ENCODE measurements around the gene ANKLE2.
"Not testable (repeated sequence)": the region's sequence is repeated elsewhere in the genome, so short reads cannot be mapped to it uniquely, and the experiment has no call there.

Gene ANKLE2

DNA sequence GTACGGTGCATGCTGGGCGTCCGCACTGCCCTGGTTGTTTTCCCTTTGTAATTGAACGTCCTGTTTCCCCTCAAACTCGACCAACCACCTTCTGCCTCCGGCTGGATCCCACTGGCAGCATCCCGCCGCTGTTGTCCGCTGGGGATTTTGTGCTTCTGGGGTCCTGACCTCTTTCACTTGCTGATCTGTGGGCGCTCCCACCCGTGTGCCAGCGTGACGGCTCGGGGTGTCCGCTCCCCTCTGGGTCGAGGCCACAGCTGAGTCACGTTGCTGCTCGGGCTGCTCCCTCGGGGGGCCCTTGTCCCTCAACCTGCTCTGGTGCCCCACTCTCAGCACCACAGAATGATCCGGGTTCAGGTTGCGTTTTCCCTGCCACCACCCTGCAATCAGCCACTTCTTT is 43.0 kb downstream of the ANKLE2 start:
- no peak for DNase-seq

DNA sequence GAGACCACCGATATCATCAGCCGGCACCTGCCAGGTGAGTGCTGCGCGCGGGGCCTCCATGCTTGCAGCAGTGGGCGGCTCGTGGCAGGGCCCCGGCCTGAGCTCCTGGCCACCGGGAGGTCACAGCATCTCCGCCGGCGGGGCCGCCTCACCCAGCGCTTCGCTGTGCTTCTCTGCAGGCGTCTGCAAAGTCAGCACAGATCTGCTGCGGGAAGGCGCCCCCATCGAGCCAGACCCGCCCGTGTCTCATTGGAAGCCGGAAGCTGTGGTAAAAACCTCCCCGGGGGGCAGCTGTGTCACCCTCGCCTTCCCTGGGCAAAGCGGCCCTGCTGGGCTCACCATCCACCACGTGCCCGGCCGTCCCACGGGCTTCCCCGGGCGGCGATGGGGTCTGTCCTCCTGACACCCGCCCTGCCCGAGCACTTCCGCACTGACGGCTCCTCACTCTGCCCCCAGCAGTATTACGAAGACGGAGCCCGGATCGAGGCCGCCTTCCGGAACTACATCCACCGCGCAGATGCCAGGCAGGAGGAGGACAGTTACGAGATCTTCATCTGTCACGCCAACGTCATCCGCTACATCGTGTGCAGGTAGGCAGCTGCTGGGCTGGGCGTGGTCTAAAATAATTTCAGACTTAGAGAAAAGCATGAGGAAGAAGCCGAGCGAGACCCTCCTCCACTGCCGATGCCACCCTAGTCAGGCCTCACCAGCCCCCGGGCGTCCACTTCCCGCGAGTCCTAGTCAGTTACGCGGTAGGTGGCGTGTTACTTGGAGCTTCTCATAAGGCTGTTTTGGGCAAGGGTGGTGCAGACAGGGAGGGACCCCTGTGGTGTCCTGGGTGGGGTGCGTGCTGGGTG is 43.9 kb downstream of the ANKLE2 start:
- DNase-seq: no peak

DNA sequence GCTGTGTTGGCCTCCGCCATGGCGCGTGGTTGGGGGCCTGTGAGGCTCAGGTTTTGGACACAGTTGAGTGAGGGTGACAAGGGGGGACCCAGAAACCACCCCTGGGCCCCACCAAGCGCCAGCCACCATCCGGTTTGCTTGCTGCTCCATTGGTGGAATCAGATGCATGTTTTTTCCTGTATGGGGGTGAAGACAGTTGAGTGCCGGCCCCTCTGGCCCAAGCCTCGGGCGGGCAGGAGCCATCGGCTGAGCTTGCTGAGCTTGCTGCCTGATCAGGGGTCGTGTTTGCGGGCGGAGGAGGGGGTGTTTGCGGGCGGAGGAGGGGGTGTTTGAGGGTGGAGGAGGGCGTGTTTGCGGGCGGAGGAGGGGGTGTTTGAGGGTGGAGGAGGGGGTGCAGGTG is 44.6 kb downstream of the ANKLE2 start:
- DNase-seq: no peak

DNA sequence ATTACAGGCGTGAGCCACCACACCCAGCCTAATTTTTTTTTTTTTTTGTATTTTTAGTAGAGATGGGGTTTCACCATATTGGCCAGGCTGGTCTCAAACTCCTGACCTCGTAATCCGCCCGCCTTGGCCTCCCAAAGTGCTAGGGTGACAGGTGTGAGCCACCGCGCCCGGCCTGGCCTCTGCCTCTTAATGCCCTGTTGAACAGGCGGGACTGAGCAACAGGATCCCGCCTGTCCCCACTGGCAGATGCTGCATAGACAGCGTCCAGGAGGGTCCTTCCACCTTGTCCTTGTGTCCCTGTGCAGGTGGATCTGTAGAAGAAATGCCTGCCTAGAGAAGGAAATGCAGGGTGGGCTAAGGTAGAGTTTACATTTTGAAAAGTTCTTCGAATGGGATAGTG is 45.3 kb downstream of the ANKLE2 start:
- no peak for DNase-seq

DNA sequence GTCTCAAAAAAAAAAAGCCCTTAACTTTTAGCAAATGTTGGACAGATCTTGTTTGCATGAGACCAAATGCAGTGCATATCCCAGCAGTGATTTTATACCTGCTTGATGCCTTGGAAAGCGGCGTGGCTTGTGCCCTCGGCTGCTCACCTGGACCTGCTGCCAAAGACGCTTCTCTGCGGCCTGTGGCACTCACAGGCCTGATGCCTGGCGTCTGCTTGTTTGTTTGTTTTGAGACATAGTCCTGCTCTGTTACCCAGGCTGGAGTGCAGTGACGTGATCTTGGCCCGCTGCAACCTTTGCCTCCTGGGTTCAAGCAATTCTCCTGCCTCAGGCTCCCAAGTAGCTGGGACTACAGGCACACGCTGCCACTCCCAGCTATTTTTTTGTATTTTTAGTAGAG is 45.8 kb downstream of the ANKLE2 start:
- no peak for DNase-seq

DNA sequence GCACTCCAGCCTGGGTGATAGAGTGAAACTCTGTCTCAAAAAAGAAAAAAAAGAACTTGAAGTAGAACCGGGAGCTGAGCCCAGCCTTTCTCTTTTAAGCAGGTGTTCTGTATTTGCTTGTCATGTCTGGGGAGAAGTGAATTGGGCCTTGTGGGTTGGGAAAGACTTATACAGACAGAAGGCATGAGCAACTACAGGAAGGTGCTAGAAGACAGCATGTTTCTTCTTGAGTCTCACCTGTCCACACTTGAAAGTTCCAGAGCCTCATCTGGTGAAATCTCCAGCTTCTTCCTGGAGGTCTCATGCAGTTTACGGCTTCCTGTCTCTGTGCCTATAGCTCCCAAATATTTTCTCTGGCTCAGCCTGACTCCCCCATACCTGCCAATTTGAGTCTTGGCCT is 48.5 kb downstream of the ANKLE2 start:
- no peak for DNase-seq

DNA sequence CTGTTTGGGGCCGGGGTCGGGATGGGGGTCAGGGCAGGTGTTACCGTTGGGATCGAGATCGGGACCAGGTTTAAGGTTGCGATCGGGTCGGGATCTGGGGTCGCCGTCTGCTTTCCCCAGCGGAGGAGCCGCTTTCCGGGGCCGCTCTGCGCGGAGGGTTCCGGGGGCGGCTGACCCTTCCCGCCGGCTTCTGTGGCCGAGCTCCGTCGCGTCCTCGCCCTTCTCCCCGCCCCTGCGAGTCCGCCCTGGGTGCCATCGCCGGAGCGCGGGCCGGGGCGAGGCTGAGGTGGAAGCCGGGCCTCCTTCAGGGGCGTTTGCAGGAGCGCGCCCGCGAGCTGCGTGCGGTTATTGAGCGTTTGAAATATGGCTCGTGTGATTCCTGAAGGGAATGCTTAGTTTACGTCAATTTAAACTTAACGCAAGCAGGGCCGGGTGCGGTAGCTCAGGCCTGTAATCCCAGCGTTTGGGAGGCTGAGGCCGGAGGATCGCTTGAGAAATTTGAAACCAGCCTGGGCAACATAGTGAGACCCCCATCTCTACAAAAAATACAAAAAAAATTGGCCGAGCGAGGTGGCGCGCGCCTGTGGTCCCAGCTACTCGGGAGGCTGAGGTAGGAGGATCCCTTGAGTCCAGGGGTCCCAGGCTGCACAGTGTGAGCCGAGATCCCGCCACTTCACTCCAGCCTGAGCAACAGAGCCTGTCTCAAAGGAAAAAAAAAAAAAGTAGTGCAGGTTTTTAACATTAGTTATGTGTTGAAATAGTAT is 50.4 kb downstream of the ANKLE2 start:
- DNase-seq: no peak

DNA sequence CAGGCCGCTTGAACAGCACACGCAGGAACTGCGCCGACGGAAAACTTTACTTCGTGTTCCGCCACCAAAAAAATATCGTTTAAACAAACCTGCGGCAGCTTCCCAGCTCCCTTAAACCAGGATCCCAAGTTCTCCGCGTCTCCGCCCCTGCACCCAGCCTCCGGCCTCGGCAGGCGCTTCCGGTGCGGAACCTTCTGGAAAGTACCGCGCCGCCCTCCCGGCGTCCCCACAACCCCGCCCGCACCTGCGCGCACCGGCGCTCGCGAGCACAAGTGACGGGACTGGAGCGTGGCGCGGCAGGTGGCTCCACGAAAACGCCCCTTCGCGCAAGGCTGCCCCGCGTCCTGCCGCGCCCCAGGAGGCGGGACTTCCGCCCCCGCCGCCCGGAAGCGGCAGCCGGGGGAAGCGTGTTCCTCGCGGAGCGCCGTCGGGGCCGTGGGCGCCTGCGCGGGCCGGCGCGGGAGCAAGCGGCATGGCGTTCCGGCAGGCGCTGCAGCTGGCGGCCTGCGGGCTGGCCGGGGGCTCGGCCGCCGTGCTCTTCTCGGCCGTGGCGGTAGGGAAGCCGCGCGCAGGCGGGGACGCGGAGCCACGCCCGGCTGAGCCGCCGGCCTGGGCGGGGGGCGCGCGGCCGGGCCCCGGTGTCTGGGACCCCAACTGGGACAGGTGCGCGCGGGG is 51.1 kb downstream of the ANKLE2 start, which contains the start of gene PGAM5:
Gene PGAM5 (plus strand): TSS at position 438 of the 675 bp plus-strand sequence. CDS start 35 bp downstream, at position 473.
- peak; percentile 74 for DNase-seq

DNA sequence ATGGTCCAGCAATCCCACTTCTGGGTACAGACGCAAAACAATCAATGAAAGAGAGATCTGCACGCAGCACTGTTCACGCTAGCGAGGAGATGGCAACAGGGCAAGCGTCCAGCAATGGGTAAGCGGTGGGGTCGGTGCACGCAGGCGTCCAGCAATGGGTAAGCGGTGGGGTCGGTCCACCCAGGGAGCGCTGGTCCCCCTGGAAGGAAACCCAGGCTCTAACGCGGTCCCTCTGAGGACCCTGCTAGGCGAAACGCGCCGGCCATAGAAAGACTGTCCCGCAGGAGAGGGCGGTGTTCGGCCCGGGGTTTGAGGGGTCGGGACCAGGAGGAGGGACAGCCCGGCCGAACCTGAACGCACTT is 51.6 kb downstream of the ANKLE2 start:
- no peak for DNase-seq

DNA sequence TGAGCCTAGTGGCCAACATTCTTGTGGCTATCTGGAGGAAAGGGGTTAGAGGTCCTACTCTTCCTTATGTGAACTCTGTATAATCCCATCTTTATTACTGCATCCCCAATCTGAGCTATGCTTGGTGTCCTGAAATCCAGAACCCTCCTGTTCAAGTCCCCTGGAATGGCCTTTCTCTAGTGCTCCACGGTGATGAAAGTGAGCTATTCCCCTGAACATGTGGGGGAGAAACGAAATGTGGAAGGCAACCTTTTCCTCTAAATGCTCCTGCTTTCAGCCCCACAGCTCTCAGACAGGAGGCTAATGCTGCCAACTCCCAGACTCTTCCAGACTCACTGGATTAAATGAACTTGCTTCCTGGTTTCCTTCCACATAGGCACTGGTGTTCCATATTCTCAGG is 53.5 kb downstream of the ANKLE2 start:
- DNase-seq: no peak

DNA sequence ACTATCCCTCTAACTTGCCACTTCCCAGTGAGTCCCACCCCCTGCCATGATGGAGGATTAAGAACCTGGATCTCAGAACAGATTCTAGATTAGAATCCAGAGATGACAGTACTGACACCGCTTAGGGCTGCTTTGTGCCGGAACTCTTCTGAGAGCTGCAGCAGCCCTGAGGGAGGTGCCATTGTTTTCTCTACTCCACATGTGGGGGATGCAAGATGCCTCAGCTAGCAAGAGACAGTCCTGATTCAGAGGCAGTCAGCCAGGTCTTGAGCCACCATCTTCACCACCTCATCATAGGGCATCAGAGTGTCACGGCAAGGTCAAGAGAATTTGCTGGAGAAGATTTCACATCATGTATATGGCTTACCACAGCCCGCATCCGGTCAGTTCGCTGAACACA is 54.4 kb downstream of the ANKLE2 start:
- DNase-seq: no peak

DNA sequence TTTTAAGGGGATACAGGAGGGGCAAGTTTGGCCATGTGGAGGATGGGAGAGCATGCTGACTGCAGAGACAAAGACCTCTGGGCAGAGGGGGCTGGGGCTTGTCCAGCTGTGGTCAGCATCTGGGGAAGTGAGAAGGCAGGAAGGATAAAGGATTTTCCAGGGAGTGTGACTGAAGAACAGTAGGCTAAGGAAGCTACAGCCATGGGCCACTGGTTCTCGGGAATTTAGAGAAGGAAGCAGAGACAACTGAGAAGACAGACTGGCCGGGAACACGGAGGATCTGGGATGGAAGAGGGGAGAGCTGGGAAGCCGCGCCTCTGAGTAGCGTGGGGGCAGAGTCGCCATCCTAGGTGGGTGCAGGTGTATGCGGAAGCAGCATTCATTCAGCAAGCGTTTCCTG is 58.0 kb downstream of the ANKLE2 start:
- peak; percentile 68 for DNase-seq

DNA sequence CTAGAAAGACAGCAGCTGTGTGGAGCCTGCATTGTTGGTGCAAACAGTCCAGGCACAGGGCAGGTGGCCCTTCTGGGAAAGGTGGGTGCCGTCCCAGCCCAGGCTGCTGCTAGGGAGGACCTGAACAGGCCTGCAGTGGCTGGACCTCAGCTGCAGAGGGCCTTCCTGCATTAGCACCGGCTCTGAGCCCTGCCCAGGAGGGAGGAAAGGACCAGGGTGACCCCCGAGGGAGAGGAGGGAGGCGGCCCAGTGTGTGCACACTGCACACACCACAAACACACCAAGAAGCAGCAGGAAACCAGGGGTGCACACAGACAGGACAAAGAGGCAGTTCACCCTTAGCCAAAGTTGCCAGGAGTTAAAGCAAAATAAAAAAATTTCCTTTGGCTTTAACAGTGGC is 59.0 kb downstream of the ANKLE2 start:
- DNase-seq: no peak

DNA sequence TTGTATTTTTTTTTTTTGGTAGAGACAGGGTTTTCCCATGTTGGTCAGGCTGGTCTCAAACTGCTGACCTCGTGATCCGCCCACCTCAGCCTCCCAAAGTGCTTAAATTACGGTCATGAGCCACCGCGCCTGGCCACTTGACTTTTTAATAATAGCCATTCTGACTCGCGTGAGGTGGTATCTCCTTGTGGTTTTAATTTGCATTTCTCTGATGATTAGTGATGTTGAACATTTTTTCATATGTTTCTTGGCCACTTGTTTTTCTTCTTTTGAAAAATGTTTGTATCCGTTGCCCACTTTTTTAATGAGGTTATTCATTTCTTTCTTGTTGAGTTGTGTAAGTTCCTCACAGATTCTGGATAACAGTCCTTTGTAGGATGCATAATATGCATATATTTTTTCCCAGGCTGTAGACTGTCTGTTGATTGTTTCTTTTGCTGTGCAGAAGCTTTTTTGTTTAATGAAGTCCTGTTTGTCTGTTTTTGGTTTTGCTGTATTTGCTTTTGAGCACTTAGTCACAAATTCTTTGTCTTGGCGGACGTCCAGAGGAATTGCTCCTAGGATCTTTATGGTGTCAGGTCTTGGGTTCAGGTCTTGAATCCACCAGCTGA is 61.3 kb downstream of the ANKLE2 start:
- no peak for DNase-seq

DNA sequence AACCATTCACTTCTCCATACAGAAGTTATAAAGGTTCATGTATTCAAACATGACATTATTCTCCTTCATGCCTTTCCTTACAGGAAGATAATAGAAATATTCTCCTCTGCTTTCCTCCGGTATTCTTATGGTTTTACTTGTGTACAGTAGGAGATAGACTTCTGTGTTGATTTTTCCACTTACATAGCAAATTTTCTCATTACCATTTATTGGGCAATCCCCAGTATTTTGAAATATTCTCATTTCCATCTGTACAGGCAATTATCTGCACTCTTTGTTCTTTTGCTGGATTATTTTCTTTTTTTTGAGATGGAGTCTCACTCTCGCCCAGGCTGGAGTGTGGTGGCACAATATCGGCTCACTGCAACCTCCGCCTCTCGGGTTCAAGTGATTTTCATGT is 63.3 kb downstream of the ANKLE2 start:
- DNase-seq: no peak

DNA sequence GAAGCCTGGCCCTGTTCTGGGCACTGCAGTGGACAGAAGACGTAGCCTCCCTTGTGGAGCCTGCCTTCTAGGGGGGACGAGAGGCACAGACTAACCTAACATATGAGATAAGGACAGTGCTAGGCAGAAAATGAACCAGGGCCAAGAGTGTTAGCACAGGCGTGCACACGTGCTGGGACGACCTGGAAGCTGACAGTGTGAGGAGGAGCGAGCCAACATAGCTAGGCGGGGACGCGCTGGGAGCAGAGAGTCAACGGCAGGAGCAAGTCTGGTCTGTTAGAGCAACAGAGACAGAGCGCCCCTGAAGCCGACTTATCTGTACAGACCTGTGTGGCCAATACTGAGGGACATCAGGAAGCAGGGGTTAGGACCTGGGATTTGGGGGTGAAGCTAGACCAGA is 66.2 kb downstream of the ANKLE2 start:
- no peak for DNase-seq

DNA sequence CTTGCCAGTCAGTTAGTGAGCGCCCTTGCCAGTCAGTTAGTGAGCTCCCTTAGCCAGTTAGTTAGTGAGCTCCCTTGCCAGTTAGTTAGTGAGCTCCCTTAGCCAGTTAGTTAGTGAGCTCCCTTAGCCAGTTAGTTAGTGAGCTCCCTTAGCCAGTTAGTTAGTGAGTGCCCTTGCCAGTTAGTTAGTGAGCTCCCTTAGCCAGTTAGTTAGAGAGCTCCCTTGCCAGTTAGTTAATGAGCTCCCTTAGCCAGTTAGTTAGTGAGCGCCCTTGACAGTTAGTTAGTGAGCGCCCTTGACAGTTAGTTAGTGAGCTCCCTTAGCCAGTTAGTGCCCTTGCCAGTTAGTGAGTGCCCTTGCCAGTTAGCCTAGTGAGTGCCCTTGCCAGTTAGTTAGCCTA is 66.7 kb downstream of the ANKLE2 start:
- DNase-seq: not testable (repeated sequence)

DNA sequence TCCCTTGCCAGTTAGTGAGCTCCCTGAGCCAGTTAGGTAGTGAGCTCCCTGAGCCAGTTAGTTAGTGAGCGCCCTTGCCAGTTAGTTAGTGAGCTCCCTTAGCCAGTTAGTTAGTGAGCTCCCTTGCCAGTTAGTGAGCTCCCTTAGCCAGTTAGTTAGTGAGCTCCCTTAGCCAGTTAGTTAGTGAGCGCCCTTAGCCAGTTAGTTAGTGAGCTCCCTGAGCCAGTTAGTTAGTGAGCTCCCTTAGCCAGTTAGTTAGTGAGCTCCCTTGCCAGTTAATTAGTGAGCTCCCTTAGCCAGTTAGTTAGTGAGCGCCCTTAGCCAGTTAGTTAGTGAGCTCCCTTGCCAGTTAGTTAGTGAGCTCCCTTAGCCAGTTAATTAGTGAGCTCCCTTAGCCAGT is 69.6 kb downstream of the ANKLE2 start:
- DNase-seq: not testable (repeated sequence)

DNA sequence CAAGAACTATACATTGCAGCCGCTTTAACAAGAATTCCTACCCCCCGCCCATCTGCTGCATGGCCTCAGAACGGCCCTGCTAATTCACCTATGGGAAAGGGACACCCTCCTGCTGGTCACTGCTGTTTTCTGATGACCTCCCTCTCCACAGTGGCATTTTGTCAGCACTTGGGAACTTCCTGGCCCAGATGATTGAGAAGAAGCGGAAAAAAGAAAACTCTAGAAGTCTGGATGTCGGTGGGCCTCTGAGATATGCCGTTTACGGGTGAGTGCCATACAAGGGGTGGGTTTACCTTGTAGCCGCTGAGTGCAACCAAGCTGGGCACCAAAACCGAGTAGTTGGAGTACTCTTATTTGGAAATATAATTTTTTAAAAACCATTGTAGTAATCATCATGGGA is 71.5 kb downstream of the ANKLE2 start:
- no peak for DNase-seq

DNA sequence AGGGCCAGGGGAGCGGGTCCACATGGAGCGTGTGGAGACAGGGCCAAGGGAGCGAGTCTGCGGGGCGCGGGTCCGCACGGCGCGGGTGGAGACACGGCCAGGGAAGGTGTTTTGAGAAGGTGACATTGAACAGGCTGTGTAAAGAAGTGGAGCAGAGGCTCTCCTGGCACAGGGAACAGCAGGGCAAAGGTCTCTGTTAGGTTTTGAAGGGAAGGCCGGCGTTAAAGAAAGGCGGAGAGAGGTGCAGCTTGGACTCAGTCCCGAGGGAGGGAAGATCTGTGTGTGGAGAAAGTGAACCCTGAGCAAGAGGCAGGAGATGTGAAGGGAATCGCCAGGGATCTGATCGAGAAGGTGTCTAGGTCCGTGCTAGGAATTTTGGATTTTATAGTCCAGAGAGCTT is 72.4 kb downstream of the ANKLE2 start:
- no peak for DNase-seq

DNA sequence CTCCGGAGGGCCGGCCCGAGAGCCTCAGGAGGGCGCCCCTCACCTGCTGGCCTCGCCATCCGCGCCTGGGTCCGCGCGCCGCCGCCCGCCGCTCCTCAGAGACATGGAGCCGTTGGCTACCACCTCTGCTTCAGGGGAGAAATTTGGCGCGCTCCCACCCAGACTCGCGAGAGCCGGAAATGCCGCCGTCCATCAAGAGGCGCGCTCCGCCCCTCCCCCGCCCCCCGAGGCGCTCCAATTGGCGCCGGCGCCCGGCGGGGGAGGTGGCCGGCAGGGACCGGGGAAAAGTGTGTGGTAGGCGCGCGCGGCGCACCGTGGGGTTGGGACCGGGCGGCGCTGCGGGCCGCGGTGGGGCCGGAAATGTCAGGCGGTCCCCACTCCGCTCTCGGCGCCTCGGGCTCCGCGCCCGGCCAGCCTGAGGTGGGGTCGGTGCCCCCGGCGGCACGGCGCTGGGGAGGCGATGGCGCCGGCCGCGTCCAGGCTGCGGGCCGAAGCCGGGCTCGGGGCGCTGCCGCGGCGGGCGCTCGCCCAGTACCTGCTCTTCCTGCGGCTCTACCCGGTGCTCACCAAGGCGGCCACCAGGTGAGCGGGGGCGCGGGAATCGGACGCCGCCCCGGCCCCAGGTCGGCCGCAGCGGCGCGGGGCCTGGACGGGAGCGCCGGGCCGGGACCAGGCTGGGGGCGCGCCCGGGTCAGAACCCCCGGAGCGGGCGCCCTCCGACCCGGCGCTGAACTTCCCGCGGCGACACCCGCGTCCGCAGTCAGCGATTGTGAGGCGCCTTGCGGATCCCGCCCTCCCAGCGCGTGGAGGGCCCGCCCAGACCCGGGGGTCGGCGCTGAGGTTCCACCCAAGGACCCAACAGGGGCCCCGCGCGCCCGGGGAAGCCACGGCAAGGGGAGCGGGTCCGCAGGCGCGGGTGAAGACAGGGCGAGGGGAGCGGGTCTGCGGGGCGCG is 74.1 kb downstream of the ANKLE2 start, which contains the start of the genes POLE and PXMP2:
Gene POLE (minus strand): TSS at position 132 of the 954 bp plus-strand sequence. CDS start 27 bp downstream, at position 105.
Gene PXMP2 (plus strand): TSS at position 377 of the 954 bp plus-strand sequence. CDS start 84 bp downstream, at position 461.
- DNase-seq: peak; percentile 86

DNA sequence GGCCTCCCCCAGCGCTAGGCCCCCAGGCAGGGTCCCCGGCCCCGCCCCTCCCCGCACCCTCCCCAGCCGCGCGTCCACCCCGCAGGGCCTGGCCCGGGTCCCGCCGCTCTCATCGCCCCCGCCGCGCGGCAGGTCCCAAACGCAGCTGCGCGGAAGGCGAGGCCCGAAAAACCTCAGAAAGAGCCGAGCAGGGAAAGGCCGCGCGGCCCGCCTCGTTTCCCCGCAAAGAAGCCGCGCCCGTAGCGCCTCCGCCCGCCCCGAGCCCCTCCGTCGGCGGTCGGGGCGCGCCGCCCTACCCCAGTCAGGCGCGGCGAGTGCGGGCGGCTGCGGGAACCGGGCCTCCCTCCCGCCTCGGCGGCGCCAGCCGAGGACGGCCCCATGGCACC is 74.8 kb downstream of the ANKLE2 start:
- no peak for DNase-seq
